Breast epithelium (tissue), 3 donors: ENCODE data around the gene ELOB.

Experiments used
- POLR2A ChIP-seq: fragments of 450-650 bp; IDR thresholded peaks from one replicate; pipeline ENCODE4 v1.6.1; 2016; ENCODE audit warnings: antibody characterized with exemption, mild to moderate bottlenecking, moderate library complexity
- TF ChIP-seq, protein P1 (sequence below), 3 donors: fragments of 450-650 bp; IDR thresholded peaks; one replicate each; pipeline ENCODE4 v1.5.1; 2016 to 2017; ENCODE audit warnings: antibody characterized with exemption in 3 of 3, mild to moderate bottlenecking in 3 of 3, moderate library complexity in 3 of 3

- TF ChIP-seq, protein P1, sequence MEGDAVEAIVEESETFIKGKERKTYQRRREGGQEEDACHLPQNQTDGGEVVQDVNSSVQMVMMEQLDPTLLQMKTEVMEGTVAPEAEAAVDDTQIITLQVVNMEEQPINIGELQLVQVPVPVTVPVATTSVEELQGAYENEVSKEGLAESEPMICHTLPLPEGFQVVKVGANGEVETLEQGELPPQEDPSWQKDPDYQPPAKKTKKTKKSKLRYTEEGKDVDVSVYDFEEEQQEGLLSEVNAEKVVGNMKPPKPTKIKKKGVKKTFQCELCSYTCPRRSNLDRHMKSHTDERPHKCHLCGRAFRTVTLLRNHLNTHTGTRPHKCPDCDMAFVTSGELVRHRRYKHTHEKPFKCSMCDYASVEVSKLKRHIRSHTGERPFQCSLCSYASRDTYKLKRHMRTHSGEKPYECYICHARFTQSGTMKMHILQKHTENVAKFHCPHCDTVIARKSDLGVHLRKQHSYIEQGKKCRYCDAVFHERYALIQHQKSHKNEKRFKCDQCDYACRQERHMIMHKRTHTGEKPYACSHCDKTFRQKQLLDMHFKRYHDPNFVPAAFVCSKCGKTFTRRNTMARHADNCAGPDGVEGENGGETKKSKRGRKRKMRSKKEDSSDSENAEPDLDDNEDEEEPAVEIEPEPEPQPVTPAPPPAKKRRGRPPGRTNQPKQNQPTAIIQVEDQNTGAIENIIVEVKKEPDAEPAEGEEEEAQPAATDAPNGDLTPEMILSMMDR (IDR thresholded peaks at IDR 0.05) = no peak
- TF ChIP-seq POLR2A = no peak
These were observed 5.3 kb downstream of the ELOB start for GRCh38 chr16:2771496-2772402.
